ENCODE results near the gene GREB1. TPM values are rescaled to one million over a fixed set of nuclear protein-coding genes. Genes with fewer than 3 reads are reported as not detected.

GREB1 gene
- total RNA-seq, 1 experiment from 2014 or later, result 6.2 TPM

DNA sequence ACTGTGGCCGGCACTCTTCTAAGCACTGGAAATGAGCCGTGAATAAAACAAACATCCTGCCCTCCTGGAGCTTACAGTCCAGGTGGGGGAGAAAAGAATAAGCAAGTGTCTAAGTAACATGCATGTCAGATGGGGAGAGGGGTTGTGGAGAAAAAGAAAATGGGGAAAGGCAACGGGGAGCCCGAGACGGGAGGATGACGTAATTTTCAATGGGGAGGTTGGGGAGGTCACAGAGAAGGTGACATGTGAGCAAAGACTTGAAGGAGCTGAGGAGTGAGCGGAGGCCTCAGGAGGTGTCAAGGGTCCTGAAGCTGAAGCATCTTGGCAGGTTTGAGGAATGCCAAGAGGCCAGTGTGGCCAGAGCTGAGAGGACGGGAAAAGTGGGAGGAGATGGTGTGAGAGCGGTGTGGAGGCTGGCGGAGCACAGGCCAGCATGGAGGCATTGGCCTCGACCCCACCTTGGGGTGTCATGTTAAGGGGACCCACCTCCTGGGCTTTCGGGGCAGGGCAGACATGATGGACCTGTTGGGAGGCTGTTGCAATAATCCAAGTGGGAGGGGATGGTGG, 151.1 kb downstream of the GREB1 start (continued):
- TF ChIP-seq, protein P1, sequence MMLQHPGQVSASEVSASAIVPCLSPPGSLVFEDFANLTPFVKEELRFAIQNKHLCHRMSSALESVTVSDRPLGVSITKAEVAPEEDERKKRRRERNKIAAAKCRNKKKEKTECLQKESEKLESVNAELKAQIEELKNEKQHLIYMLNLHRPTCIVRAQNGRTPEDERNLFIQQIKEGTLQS (IDR thresholded peaks at IDR 0.05), result no peak
- TF ChIP-seq SRF (IDR thresholded peaks at IDR 0.05; ENCODE audit: low read depth), result no peak
- TF ChIP-seq EZH2 (IDR thresholded peaks at IDR 0.05), result no peak
- TF ChIP-seq CBX3 (IDR thresholded peaks at IDR 0.05; ENCODE audit: low read depth), result no peak
- TF ChIP-seq EZH2phosphoT487 (IDR thresholded peaks at IDR 0.05; ENCODE audit: borderline replicate concordance), result no peak
- TF ChIP-seq ZNF274 (IDR thresholded peaks at IDR 0.05; ENCODE audit: low read depth, low read length), result no peak

DNA sequence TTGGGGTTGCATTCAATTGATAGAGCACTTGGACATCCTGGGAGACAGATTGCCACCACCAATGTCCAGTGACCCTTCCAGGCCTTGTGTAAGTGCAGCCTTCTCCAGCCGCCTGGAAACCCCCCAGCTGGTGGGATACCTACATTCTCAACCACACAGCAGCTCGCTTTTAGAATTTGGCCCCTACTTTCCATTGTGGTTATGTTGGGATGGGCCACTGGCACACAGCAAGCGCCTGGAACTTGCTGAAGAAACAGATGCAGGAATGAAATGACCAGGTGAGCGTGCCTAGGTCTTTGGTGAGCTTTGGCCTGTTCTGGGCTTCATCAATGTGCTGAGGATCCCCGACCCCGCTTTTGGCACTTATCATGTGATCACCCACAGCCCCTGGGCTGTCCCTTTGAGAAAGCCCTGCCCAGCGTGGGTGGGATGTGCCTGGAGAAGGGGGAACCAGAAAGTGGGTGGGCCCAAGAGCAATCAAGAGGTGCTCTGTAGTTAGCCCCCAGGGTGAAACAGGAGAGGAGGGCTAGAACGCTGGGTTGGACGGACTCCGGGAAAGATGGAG, 152.1 kb downstream of the GREB1 start:
- H3K9me3 ChIP-seq (ENCODE audit: control insufficient read depth in 1 of 2, insufficient read depth in 1 of 2, low read depth in 1 of 2, low read length in 2 of 2), result no peaks in the 10 kb centered on the region
- RAD21 ChIA-PET (ENCODE audit: low non-redundant PET in 1 of 2, low total read pairs in 2 of 2, uncharacterized antibody in 2 of 2, unreplicated experiment in 2 of 2), result no interaction called here
- TF ChIP-seq, protein P2, sequence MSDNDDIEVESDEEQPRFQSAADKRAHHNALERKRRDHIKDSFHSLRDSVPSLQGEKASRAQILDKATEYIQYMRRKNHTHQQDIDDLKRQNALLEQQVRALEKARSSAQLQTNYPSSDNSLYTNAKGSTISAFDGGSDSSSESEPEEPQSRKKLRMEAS (IDR thresholded peaks at IDR 0.05), result no peak
- TF ChIP-seq, protein P3, sequence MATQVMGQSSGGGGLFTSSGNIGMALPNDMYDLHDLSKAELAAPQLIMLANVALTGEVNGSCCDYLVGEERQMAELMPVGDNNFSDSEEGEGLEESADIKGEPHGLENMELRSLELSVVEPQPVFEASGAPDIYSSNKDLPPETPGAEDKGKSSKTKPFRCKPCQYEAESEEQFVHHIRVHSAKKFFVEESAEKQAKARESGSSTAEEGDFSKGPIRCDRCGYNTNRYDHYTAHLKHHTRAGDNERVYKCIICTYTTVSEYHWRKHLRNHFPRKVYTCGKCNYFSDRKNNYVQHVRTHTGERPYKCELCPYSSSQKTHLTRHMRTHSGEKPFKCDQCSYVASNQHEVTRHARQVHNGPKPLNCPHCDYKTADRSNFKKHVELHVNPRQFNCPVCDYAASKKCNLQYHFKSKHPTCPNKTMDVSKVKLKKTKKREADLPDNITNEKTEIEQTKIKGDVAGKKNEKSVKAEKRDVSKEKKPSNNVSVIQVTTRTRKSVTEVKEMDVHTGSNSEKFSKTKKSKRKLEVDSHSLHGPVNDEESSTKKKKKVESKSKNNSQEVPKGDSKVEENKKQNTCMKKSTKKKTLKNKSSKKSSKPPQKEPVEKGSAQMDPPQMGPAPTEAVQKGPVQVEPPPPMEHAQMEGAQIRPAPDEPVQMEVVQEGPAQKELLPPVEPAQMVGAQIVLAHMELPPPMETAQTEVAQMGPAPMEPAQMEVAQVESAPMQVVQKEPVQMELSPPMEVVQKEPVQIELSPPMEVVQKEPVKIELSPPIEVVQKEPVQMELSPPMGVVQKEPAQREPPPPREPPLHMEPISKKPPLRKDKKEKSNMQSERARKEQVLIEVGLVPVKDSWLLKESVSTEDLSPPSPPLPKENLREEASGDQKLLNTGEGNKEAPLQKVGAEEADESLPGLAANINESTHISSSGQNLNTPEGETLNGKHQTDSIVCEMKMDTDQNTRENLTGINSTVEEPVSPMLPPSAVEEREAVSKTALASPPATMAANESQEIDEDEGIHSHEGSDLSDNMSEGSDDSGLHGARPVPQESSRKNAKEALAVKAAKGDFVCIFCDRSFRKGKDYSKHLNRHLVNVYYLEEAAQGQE (IDR thresholded peaks at IDR 0.05; ENCODE audit: low read depth), result no peak
- TF ChIP-seq, protein P1 (IDR thresholded peaks at IDR 0.05), result no peak
- TF ChIP-seq EZH2phosphoT487 (IDR thresholded peaks at IDR 0.05; ENCODE audit: borderline replicate concordance) (no peak), ZNF274 (IDR thresholded peaks at IDR 0.05; ENCODE audit: low read depth, low read length) (no peak), POLR2AphosphoS5 (IDR thresholded peaks at IDR 0.05; ENCODE audit: low read depth, low read length) (no peak), TCF7L2 (IDR thresholded peaks at IDR 0.05; ENCODE audit: borderline replicate concordance, extremely low read depth, insufficient read depth, insufficient read length) (no peak), YY1 (IDR thresholded peaks at IDR 0.05; ENCODE audit: extremely low read depth, insufficient replicate concordance, low read depth, low read length) (no peak), EGR1 (IDR thresholded peaks at IDR 0.05; ENCODE audit: low read depth) (no peak)
- TF ChIP-seq, protein P4, sequence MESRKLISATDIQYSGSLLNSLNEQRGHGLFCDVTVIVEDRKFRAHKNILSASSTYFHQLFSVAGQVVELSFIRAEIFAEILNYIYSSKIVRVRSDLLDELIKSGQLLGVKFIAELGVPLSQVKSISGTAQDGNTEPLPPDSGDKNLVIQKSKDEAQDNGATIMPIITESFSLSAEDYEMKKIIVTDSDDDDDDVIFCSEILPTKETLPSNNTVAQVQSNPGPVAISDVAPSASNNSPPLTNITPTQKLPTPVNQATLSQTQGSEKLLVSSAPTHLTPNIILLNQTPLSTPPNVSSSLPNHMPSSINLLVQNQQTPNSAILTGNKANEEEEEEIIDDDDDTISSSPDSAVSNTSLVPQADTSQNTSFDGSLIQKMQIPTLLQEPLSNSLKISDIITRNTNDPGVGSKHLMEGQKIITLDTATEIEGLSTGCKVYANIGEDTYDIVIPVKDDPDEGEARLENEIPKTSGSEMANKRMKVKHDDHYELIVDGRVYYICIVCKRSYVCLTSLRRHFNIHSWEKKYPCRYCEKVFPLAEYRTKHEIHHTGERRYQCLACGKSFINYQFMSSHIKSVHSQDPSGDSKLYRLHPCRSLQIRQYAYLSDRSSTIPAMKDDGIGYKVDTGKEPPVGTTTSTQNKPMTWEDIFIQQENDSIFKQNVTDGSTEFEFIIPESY (IDR thresholded peaks at IDR 0.05; ENCODE audit: extremely low read depth, insufficient replicate concordance, low read length), result no peak
- TF ChIP-seq, protein P5, sequence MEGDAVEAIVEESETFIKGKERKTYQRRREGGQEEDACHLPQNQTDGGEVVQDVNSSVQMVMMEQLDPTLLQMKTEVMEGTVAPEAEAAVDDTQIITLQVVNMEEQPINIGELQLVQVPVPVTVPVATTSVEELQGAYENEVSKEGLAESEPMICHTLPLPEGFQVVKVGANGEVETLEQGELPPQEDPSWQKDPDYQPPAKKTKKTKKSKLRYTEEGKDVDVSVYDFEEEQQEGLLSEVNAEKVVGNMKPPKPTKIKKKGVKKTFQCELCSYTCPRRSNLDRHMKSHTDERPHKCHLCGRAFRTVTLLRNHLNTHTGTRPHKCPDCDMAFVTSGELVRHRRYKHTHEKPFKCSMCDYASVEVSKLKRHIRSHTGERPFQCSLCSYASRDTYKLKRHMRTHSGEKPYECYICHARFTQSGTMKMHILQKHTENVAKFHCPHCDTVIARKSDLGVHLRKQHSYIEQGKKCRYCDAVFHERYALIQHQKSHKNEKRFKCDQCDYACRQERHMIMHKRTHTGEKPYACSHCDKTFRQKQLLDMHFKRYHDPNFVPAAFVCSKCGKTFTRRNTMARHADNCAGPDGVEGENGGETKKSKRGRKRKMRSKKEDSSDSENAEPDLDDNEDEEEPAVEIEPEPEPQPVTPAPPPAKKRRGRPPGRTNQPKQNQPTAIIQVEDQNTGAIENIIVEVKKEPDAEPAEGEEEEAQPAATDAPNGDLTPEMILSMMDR (IDR thresholded peaks at IDR 0.05 in 2 of 3, conservative IDR thresholded peaks at IDR 0.05 in 1 of 3; ENCODE audit: borderline replicate concordance in 1 of 3, insufficient read depth in 1 of 3, low read depth in 2 of 3, low read length in 2 of 3), result no peak
- H3K36me3 ChIP-seq (ENCODE audit: control insufficient read depth in 1 of 2, insufficient read depth in 2 of 2, low read length in 2 of 2), result no peaks in the 10 kb centered on the region
- CTCF ChIA-PET, result no interaction called here
- H3K27ac ChIP-seq (ENCODE audit: low read depth, low read length), result no peak overlapping the region
- no peak overlapping the region for H3K4me2 ChIP-seq (ENCODE audit: low read length)
- H3K4me1 ChIP-seq (ENCODE audit: control insufficient read depth in 1 of 2, insufficient read depth in 2 of 2, low read length in 2 of 2), result peaks cover 9 to 19% of the 10 kb centered on the region in 2 experiments; a peak in 3 of 4 replicates
- H3K79me2 ChIP-seq (ENCODE audit: insufficient read depth, low read length), result no peaks in the 10 kb centered on the region
- intact Hi-C loops (cut with micrococcal nuclease), result no loop called here
- H3K9me2 ChIP-seq (ENCODE audit: insufficient read depth), result no peaks in the 10 kb centered on the region
- POLR2A ChIA-PET, result no interaction called here
- no peak for DNase-seq (ENCODE audit: low read depth, low spot score)
- no peaks in the 10 kb centered on the region for H3K27me3 ChIP-seq (ENCODE audit: insufficient read depth, low read length)
- no peaks in the 10 kb centered on the region for H4K20me1 ChIP-seq (ENCODE audit: insufficient read depth)
- no TSS peak for BruUV-seq (replicated peaks)
- no peak overlapping the region for H3K9ac ChIP-seq (ENCODE audit: low read length)
- H3K4me3 ChIP-seq (replicated peaks in 1 of 2; ENCODE audit: low read depth in 1 of 2, low read length in 2 of 2), result no peak overlapping the region
- no peak for ATAC-seq
- no peak overlapping the region for H2AFZ ChIP-seq (ENCODE audit: low read depth, low read length, poor library complexity, severe bottlenecking)
